ENCODE measurements around the gene SYNC. TPM values are rescaled to one million over a fixed set of nuclear protein-coding genes. Genes with fewer than 3 reads are reported as not detected.

Gene SYNC
- total and polyA plus RNA-seq, 9 of the 15 experiments (the other 6 are each of a cell fraction or from before 2014, with no cell fraction given), result 0.49 to 1.1 (median 0.87) TPM

GRCh38 chr1:32650752-32651460 is 51.7 kb downstream of the SYNC start, which contains the start of gene RBBP4 (continued):
- TF ChIP-seq ZNF318 (IDR thresholded peaks at IDR 0.05; ENCODE audit: borderline replicate concordance in 1 of 2, low read depth in 1 of 2) (peak in 1 of 2 experiments; percentile 70; a peak in 1 of 4 replicates), CEBPG (CRISPR knock-in tag; IDR thresholded peaks at IDR 0.05) (no peak), CEBPG (tag; conservative IDR thresholded peaks at IDR 0.05 in 1 of 2, IDR thresholded peaks at IDR 0.05 in 1 of 2) (no peak), JUNB (CRISPR knock-in tag; conservative IDR thresholded peaks at IDR 0.05) (no peak), LCOR (CRISPR knock-in tag; IDR thresholded peaks at IDR 0.05) (peak; percentile 51), FOXA3 (CRISPR knock-in tag; conservative IDR thresholded peaks at IDR 0.05 in 1 of 2, IDR thresholded peaks at IDR 0.05 in 1 of 2) (peak; percentile 60 to 68; a peak in 3 of 4 replicates), NRF1 (conservative IDR thresholded peaks at IDR 0.05 in 1 of 2, IDR thresholded peaks at IDR 0.05 in 1 of 2) (peak; percentile 96), ZNF583 (CRISPR knock-in tag; IDR thresholded peaks at IDR 0.05) (peak; percentile 98), HMG20A (CRISPR knock-in tag; conservative IDR thresholded peaks at IDR 0.05) (peak; percentile 67; the same call in 1 of the 2 replicates), RBM39 (optimal IDR thresholded peaks at IDR 0.05; ENCODE audit: low read depth, low read length) (no peak), HNRNPH1 (optimal IDR thresholded peaks at IDR 0.05; ENCODE audit: low read depth, low read length) (no peak), KLF13 (tag; IDR thresholded peaks at IDR 0.05; ENCODE audit: borderline replicate concordance, low read depth) (peak; percentile 96)
- TF ChIP-seq, protein P1, sequence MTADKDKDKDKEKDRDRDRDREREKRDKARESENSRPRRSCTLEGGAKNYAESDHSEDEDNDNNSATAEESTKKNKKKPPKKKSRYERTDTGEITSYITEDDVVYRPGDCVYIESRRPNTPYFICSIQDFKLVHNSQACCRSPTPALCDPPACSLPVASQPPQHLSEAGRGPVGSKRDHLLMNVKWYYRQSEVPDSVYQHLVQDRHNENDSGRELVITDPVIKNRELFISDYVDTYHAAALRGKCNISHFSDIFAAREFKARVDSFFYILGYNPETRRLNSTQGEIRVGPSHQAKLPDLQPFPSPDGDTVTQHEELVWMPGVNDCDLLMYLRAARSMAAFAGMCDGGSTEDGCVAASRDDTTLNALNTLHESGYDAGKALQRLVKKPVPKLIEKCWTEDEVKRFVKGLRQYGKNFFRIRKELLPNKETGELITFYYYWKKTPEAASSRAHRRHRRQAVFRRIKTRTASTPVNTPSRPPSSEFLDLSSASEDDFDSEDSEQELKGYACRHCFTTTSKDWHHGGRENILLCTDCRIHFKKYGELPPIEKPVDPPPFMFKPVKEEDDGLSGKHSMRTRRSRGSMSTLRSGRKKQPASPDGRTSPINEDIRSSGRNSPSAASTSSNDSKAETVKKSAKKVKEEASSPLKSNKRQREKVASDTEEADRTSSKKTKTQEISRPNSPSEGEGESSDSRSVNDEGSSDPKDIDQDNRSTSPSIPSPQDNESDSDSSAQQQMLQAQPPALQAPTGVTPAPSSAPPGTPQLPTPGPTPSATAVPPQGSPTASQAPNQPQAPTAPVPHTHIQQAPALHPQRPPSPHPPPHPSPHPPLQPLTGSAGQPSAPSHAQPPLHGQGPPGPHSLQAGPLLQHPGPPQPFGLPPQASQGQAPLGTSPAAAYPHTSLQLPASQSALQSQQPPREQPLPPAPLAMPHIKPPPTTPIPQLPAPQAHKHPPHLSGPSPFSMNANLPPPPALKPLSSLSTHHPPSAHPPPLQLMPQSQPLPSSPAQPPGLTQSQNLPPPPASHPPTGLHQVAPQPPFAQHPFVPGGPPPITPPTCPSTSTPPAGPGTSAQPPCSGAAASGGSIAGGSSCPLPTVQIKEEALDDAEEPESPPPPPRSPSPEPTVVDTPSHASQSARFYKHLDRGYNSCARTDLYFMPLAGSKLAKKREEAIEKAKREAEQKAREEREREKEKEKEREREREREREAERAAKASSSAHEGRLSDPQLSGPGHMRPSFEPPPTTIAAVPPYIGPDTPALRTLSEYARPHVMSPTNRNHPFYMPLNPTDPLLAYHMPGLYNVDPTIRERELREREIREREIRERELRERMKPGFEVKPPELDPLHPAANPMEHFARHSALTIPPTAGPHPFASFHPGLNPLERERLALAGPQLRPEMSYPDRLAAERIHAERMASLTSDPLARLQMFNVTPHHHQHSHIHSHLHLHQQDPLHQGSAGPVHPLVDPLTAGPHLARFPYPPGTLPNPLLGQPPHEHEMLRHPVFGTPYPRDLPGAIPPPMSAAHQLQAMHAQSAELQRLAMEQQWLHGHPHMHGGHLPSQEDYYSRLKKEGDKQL (CRISPR knock-in tag; IDR thresholded peaks at IDR 0.05; ENCODE audit: borderline replicate concordance), result peak; percentile 28; the same call in 1 of the 2 replicates

Data from K562 (cell line).